Mesendoderm (in vitro differentiated cells): ENCODE measurements around the gene ACBD4.

Experiments
- DNase-seq: peaks from one replicate; pipeline ENCODE4 v3.0.0; 2013
- H2AK5ac ChIP-seq: 2 replicates; pipeline ENCODE4 v1.6.1; 2013; ENCODE audit warnings: low read length, inconsistent platforms
- H2BK120ac ChIP-seq: 2 replicates; pipeline ENCODE4 v1.6.1; 2013; ENCODE audit warnings: low read depth, mild to moderate bottlenecking, low read length, moderate library complexity, mixed read lengths
- H2BK15ac ChIP-seq: replicated peaks from 2 replicates; pipeline ENCODE4 v1.6.1; 2013; ENCODE audit warnings: low read depth, mild to moderate bottlenecking, moderate library complexity
- H2BK5ac ChIP-seq: 2 replicates; pipeline ENCODE4 v1.6.1; 2013; ENCODE audit warnings: low read length, inconsistent platforms
- H3K18ac ChIP-seq: 2 replicates; pipeline ENCODE4 v1.6.1; 2013; ENCODE audit warnings: mild to moderate bottlenecking, low read length, mixed read lengths
- H3K23ac ChIP-seq: one replicate; pipeline ENCODE4 v1.6.1; 2013; ENCODE audit warnings: low read length
- H3K27ac ChIP-seq: 2 replicates; pipeline ENCODE4 v1.5.1; 2013; ENCODE audit warnings: low read depth, mild to moderate bottlenecking, inconsistent platforms, low read length, moderate library complexity
- H3K27me3 ChIP-seq: 2 replicates; pipeline ENCODE4 v1.6.1; 2013; ENCODE audit warnings: low read length, control low read depth, mild to moderate bottlenecking, inconsistent platforms; ENCODE audit not compliant: insufficient read depth, poor library complexity
- H3K36me3 ChIP-seq: 2 replicates; pipeline ENCODE4 v1.6.1; 2013; ENCODE audit warnings: low read length, inconsistent platforms; ENCODE audit not compliant: control insufficient read depth, insufficient read depth
- H3K4ac ChIP-seq: one replicate; pipeline ENCODE4 v1.6.1; 2013; ENCODE audit warnings: low read depth, mild to moderate bottlenecking, low read length, moderate library complexity
- H3K4me1 ChIP-seq: 2 replicates; pipeline ENCODE4 v1.6.1; 2013; ENCODE audit warnings: low read depth, low read length, inconsistent platforms; ENCODE audit not compliant: control insufficient read depth
- H3K4me2 ChIP-seq: 2 replicates; pipeline ENCODE4 v1.6.1; 2013; ENCODE audit warnings: low read length
- H3K4me3 ChIP-seq: 2 replicates; pipeline ENCODE4 v1.5.1; 2013; ENCODE audit warnings: mild to moderate bottlenecking, low read length
- H3K56ac ChIP-seq: one replicate; pipeline ENCODE4 v1.6.1; 2013; ENCODE audit warnings: low read length
- H3K79me1 ChIP-seq: 2 replicates; pipeline ENCODE4 v1.6.1; 2013; ENCODE audit warnings: low read length, inconsistent platforms
- H3K79me2 ChIP-seq: 2 replicates; pipeline ENCODE4 v1.6.1; 2013; ENCODE audit warnings: mild to moderate bottlenecking, low read length; ENCODE audit not compliant: control insufficient read depth, insufficient read depth
- H3K9ac ChIP-seq: 2 replicates; pipeline ENCODE4 v1.6.1; 2013; ENCODE audit warnings: low read length, inconsistent platforms
- H4K5ac ChIP-seq: one replicate; pipeline ENCODE4 v1.6.1; 2013; ENCODE audit warnings: low read length
- H4K8ac ChIP-seq: one replicate; pipeline ENCODE4 v1.6.1; 2013; ENCODE audit warnings: low read depth, mild to moderate bottlenecking, control low read depth, low read length, moderate library complexity
- WGBS: extraction: QIAGEN DNeasy Blood & Tissue Kit; methylation state at CpG from one replicate; pipeline ENCODE4 v1.1.7; 2013; ENCODE audit warnings: low lambda C conversion rate, missing lambda C conversion rate; ENCODE audit not compliant: insufficient coverage; ENCODE audit errors: extremely low coverage; 5-methylcytosine and 5-hydroxymethylcytosine counted together

Gene ACBD4

GRCh38 chr17:45114117-45114932, 21.2 kb upstream of the ACBD4 start:
- no peak overlapping the region for H3K18ac ChIP-seq
- DNase-seq: no peak
- no peak overlapping the region for H4K8ac ChIP-seq
- no peak overlapping the region for H3K9ac ChIP-seq
- H3K36me3 ChIP-seq: no peaks in the 10 kb centered on the region
- no peak overlapping the region for H2AK5ac ChIP-seq
- no peaks in the 10 kb centered on the region for H3K79me1 ChIP-seq
- H2BK120ac ChIP-seq: no peak overlapping the region
- no peak overlapping the region for H3K4me2 ChIP-seq
- no peaks in the 10 kb centered on the region for H3K4me1 ChIP-seq
- no peak overlapping the region for H4K5ac ChIP-seq
- no peak overlapping the region for H3K4me3 ChIP-seq
- H2BK15ac ChIP-seq: no peak overlapping the region
- H3K27me3 ChIP-seq: no peaks in the 10 kb centered on the region
- no peak overlapping the region for H3K27ac ChIP-seq
- WGBS: no CpG with 5 or more reads among the region's 19 CpGs
- no peaks in the 10 kb centered on the region for H3K79me2 ChIP-seq
- no peak overlapping the region for H3K23ac ChIP-seq
- no peak overlapping the region for H3K56ac ChIP-seq
- H2BK5ac ChIP-seq: no peak overlapping the region
- no peak overlapping the region for H3K4ac ChIP-seq

- H2BK15ac ChIP-seq: no peak overlapping the region
- no peaks in the 10 kb centered on the region for H3K79me2 ChIP-seq
- no peaks in the 10 kb centered on the region for H3K36me3 ChIP-seq
- H3K56ac ChIP-seq: no peak overlapping the region
- H3K23ac ChIP-seq: no peak overlapping the region
- no peaks in the 10 kb centered on the region for H3K4me1 ChIP-seq
- no CpG with 5 or more reads among the region's 26 CpGs for WGBS
- no peak overlapping the region for H3K4ac ChIP-seq
- H3K4me3 ChIP-seq: no peak overlapping the region
- H3K27me3 ChIP-seq: no peaks in the 10 kb centered on the region
- H2BK5ac ChIP-seq: no peak overlapping the region
- DNase-seq: no peak
- H3K27ac ChIP-seq: no peak overlapping the region
- no peak overlapping the region for H3K9ac ChIP-seq
- no peak overlapping the region for H4K8ac ChIP-seq
- no peak overlapping the region for H2AK5ac ChIP-seq
- H3K18ac ChIP-seq: no peak overlapping the region
- no peak overlapping the region for H3K4me2 ChIP-seq
- no peak overlapping the region for H2BK120ac ChIP-seq
- no peaks in the 10 kb centered on the region for H3K79me1 ChIP-seq
- H4K5ac ChIP-seq: no peak overlapping the region
Measured at GRCh38 chr17:45115015-45115625, 20.4 kb upstream of the ACBD4 start.

GRCh38 chr17:45115871-45116270, 19.6 kb upstream of the ACBD4 start:
- no peak overlapping the region for H2AK5ac ChIP-seq
- H3K56ac ChIP-seq: no peak overlapping the region
- no CpG with 5 or more reads among the region's 11 CpGs for WGBS
- H3K18ac ChIP-seq: no peak overlapping the region
- H2BK15ac ChIP-seq: no peak overlapping the region
- H4K5ac ChIP-seq: no peak overlapping the region
- no peak overlapping the region for H2BK5ac ChIP-seq
- no peak overlapping the region for H3K9ac ChIP-seq
- no peak overlapping the region for H3K4me2 ChIP-seq
- no peaks in the 10 kb centered on the region for H3K79me1 ChIP-seq
- no peak overlapping the region for H4K8ac ChIP-seq
- H3K36me3 ChIP-seq: no peaks in the 10 kb centered on the region
- H3K4ac ChIP-seq: no peak overlapping the region
- H3K79me2 ChIP-seq: no peaks in the 10 kb centered on the region
- no peaks in the 10 kb centered on the region for H3K27me3 ChIP-seq
- no peak overlapping the region for H3K23ac ChIP-seq
- DNase-seq: no peak
- no peak overlapping the region for H2BK120ac ChIP-seq
- H3K4me3 ChIP-seq: no peak overlapping the region
- no peak overlapping the region for H3K27ac ChIP-seq
- no peaks in the 10 kb centered on the region for H3K4me1 ChIP-seq

GRCh38 chr17:45116434-45117016, 19.0 kb upstream of the ACBD4 start:
- Histone ChIP-seq H3K79me2 (no peaks in the 10 kb centered on the region), H3K23ac (no peak overlapping the region), H3K27ac (no peak overlapping the region), H3K4me1 (no peaks in the 10 kb centered on the region), H3K27me3 (no peaks in the 10 kb centered on the region), H3K4me3 (no peak overlapping the region), H3K36me3 (no peaks in the 10 kb centered on the region), H3K18ac (no peak overlapping the region), H4K8ac (no peak overlapping the region), H2AK5ac (no peak overlapping the region), H2BK5ac (no peak overlapping the region), H3K9ac (no peak overlapping the region), H2BK120ac (no peak overlapping the region), H3K79me1 (no peaks in the 10 kb centered on the region), H3K4ac (no peak overlapping the region), H4K5ac (no peak overlapping the region), H3K4me2 (no peak overlapping the region), H2BK15ac (no peak overlapping the region), H3K56ac (no peak overlapping the region)
- DNase-seq: no peak
- no CpG with 5 or more reads among the region's 10 CpGs for WGBS

GRCh38 chr17:45117334-45117733, 18.2 kb upstream of the ACBD4 start:
- Histone ChIP-seq H4K8ac (no peak overlapping the region), H3K79me1 (no peaks in the 10 kb centered on the region), H3K4ac (no peak overlapping the region), H3K9ac (no peak overlapping the region), H3K27ac (no peak overlapping the region), H3K4me2 (no peak overlapping the region), H3K4me1 (no peaks in the 10 kb centered on the region), H2BK5ac (no peak overlapping the region), H3K56ac (no peak overlapping the region), H2BK15ac (no peak overlapping the region), H4K5ac (no peak overlapping the region), H3K79me2 (no peaks in the 10 kb centered on the region), H3K27me3 (no peaks in the 10 kb centered on the region), H2BK120ac (no peak overlapping the region), H3K18ac (no peak overlapping the region), H3K36me3 (no peaks in the 10 kb centered on the region), H3K23ac (no peak overlapping the region), H3K4me3 (no peak overlapping the region), H2AK5ac (no peak overlapping the region)
- no CpG with 5 or more reads among the region's 4 CpGs for WGBS
- no peak for DNase-seq
